ENCODE results near the gene ANO2.

ANO2 gene

DNA sequence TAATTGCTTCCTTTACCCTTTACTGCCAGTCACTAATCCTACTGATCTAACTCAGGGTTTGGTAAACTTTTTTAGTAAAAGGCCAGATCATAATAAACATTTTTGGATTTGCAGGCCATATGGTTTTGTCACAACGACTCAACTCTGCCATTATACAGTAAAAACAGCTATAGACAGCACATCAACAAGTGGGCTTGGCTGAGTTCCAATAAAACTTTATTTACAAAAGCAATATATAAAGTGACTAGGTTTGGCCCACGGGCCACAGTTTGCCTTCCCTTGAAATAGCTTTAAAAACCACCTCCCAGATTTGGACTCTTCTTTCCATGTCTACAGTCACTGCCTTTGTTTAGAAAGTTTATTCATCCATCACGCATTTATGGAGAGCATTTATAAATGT lies 366.3 kb downstream of the ANO2 start:
- no peak for DNase-seq (ENCODE audit: low read depth)

DNA sequence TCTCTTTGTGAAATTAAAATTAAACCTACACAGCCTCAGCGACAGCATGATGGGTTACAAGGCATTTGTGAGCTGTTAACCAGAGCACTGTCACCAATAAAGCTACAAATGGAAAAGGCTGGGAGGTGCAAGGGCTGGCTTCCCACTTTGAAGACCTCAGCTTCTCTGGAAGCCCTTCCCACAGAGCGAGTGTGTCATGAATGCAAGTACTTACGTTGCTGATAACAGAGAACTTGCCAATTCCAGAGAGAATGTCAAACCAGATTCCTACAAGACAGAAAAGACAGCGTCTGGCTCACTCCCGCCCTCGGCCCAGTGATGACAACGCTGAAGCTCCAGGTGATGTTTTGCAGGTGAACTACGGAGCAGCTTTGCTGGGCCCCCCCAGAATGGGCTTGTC lies 367.3 kb downstream of the ANO2 start:
- no peak for DNase-seq (ENCODE audit: low read depth)

DNA sequence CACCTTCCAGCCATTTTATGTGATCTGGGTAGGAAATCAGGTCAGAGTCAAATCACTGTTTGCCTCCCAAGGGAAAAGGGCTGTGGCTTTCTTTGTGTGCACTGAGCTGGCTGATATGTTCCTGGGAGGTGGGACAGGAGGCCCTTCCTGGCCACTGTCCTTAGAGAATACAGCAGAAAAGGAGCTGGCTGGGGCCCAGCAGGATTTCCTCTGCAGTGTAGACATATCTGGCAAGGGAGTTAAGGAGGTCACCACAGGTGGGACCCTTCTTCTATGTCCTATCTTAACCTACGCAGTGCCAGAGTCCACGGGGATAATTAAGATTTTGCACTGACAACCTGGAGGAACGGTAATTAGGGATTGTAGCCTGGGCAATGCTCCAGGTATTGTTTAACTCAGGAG lies 367.8 kb downstream of the ANO2 start:
- no peak for DNase-seq (ENCODE audit: low read depth)

DNA sequence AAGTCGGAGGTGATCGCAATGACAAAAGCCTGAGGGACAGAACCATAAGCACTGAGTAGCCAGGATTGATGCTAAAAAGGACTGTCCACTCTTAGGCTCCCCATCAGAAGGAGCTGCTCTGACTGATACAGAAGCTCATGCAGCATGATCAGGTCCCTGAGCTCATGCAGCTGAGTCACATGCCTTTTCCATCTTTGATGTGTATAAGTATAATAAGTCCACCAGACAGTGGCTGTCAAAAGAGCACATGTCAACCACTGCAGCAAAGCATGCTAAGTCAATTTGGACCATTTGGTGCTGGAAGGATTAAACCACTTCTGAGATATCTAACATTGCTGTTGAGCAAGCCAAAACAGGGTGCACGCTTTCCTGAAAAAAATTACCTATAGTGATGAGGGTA lies 369.1 kb downstream of the ANO2 start:
- DNase-seq (ENCODE audit: low read depth): no peak

DNA sequence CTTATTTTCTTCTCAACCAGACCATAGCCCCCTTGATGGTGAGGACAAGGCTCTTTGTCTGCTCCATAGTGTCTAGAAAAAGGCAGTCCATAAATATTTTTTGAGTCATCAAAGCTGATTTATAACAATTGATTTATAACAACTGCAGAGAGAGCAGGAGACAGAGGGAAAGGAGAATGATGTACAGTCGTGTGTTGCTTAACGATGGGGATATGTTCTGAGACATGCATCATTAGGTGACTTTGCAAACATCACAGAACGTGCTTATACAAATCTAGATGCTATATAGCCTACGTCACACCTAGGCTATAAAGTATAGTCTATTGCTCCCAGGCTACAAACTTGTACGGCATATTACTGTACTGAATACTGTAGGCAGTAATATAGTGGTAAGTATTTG lies 369.8 kb downstream of the ANO2 start:
- no peak for DNase-seq (ENCODE audit: low read depth)

DNA sequence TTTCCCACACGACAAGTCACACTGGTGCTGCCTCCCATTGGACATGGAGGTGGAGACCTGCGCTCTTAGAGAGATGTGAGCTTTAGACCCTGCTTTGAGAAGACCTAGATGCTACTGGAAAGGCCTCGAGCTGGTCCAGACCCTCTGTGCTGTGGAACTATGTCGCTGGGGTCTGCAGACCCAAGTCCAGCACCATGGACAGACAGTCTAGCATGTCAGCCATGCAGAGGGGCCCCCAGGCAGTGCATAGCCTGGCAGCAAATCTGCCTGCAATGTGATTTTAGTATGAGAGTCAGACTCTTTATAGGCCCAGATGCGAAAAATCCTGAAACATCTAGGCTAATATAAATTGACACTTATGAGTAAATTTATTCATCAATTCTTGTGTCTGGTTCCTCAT lies 371.7 kb downstream of the ANO2 start:
- no peak for DNase-seq (ENCODE audit: low read depth)

DNA sequence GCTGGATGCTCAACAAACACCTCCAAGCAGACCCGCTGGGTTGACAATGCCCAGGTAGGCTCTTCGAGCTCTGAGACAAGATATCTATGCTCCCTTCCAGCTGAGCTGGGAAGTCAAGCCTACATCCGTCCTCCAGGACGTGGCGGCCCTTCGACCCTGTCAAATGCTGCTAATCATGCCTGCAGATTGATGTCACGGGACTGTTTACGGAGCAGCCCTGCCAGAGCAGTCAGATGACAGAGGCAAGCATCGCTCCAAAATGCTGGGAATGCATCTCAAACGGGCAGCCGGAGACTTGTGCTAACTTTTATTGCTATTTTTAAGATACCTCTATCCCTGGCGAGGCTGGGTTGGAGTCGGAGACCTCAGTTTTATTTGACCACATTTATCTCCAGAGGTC lies 373.9 kb downstream of the ANO2 start:
- no peak for DNase-seq (ENCODE audit: low read depth)

DNA sequence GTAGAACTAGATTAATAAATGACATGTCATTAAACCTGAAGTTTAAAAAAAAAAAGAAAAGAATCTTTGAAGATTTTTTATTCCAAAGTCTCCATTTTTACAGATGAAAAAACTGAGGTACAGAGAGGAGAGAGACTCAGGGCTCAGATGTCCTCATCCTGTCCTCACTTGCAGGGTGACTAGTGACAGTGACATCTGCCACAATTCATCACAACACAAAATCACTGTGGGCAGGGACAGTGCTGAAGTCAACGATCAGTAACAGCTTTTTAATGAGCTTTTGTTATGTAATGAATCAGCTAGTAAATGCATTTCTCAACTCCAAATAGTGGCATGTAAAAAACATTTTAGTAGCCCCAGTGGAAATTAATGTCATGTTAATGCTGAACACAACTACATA lies 374.6 kb downstream of the ANO2 start:
- DNase-seq (ENCODE audit: low read depth): no peak

DNA sequence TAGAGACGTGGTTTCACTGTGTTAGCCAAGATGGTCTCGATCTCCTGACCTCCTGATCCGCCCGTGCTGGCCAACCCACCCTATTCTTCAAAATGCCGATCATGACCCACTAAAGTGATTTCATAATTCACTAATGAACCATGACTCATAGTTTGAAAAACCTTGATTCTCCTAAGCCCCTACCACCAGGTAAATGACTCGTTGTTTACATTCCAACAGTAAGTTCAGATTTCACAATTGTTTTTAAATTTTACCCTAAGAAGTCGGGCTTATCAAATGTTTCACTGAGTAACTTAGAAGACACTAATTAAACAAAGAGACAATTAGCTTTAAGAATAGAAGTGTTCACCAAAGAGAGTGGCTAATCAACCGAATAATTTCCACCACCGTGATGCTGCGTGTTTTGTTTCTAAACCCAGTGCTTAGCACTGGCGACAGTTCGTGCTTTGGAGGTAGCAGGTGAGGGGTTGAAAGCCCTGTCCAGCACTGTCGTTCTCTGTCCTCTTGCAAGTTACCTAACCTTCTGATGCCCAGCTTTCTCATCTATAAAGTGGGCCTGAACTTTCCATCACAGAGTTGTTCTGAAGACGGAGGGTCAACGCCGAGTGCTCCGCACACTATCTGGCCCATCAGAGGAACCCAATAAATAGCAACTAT lies 376.6 kb downstream of the ANO2 start:
- DNase-seq (ENCODE audit: low read depth): no peak

DNA sequence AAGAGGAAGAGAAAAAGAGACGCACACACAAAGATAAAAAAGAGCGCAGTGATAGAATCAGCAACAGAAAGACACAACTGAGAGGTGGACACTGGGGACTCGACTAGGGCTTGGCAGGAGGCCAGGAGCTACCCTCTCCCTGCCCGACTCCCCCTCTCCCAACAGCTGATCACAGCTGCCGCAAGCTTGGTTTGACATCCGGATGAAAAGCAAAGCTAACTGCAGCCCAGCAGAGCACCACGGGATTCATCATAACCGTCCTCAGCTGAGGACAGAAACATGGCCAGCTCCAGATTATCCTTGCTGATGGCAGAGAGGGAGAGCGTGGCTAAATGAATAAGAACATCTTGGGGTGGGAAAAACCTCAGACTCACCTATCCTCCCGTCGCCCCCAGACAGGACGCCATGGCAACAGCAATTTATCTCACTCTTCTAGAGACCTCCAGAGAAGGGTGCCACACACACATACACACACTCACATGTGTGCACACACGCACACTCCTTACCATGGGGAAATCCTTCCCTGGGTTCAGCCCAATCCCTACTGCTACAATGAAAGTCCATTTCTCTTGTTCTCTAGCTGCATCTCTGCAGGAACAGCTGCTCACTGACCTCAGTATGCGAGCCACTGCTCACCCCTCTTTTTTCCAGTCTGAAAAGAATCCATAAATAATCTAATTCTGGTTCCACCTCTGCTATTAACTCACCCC lies 377.9 kb downstream of the ANO2 start:
- no peak for DNase-seq (ENCODE audit: low read depth)

DNA sequence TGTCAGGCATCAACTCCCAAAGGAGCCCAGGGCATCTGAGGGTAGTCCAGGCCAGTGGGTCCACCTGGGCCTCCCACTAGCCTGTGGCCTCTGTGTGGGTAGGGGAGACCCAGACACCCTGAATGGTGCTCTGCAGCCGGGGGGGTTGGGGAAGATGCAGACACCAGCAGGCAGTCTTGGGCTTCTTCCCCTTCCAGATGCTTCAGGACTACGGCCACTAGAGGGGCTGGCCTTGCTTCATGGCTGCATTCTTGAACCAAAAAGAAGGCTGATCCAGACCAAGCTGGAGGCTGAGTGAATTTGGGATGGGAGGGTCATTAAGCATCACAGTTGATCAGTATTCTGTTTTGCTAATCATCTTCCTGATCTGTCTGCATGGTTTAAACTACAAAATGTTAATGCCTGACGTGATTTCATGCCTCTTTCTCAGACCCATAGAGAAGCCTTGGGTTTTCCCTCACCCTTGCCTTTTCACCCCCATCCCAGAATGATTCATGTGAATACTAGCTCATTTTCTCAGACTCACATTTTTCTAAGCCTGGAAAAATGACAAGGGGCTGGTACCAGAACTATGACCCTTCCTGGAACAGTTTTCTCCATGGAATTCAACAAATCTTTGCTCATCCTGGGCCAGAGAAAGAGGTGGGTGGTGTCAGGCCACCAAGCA lies 379.0 kb downstream of the ANO2 start:
- no peak for DNase-seq (ENCODE audit: low read depth)

DNA sequence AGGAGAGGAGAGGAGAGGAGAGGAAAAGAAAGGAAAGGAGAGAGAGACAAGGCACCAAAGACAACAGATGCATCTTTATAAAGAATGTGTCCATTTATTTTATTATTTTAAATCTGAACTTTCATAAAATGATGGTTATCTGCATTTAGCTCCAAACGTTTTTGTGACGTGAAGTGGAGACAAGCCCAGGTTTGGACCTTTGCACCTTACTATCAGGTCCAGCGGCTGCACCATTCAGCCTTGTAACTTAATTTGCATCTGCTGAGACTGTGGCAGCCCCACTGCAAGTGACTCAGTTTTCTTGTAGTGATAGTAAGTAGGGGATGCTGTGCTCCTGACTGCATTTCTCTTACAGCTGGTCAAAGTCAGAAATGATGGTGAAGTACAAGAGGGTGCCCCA lies 382.5 kb downstream of the ANO2 start:
- DNase-seq (ENCODE audit: low read depth): no peak

DNA sequence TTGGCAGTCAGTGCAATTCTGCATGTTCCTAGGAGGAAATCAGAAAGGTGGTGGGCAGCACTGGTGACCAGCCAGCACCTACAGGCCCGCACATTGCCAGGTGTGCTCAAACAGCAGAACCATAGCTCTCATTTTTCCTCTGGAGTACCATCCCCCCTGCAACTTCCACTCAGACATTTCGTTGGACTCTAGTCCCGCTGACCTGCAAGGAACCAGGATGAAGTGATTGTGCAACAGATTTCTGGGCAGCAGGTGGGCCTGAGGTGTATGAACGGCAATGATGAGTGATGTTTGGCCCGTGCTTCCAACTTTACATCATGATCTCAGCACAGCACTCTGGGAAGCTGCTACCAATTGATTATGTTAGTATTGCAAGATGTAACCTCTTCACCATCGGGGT lies 383.2 kb downstream of the ANO2 start:
- DNase-seq (ENCODE audit: low read depth): no peak

DNA sequence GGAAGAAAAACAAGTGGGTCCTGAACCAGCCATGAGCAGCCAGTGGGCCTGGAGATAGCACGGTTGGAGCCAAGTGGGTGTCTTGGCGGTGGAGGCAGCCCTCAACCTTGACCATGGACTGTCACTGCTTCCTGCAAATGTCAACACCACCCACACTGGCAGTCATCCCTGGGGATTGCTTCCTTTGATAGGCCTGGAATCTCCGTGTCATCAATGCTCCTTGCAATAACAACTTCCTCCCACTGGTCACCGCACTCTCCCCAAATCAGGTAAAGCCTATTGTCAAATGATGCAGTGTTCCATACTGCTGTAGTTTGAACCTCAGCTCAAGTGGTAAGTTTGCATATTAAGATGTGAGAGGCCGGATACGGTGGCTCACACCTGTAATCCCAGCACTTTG lies 384.0 kb downstream of the ANO2 start:
- no peak for DNase-seq (ENCODE audit: low read depth)

DNA sequence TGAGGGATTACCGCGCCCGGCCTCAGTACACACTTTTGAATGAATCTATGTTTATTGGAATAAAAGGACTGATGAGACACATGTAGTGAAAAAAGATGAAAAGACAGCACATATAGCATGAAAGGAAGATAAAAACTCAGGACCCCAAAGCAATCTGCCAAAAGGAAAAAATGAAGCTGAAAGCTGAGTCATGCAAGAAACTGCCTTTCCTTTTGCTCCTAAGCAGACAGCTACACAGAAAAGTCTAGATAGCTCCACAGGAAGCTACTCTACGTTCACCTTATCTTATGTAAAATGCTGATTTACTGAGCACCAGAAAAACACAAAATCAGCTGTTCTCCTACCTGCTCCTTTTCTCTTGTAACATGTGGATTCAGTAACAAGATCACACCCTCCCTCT lies 384.8 kb downstream of the ANO2 start:
- DNase-seq (ENCODE audit: low read depth): no peak

DNA sequence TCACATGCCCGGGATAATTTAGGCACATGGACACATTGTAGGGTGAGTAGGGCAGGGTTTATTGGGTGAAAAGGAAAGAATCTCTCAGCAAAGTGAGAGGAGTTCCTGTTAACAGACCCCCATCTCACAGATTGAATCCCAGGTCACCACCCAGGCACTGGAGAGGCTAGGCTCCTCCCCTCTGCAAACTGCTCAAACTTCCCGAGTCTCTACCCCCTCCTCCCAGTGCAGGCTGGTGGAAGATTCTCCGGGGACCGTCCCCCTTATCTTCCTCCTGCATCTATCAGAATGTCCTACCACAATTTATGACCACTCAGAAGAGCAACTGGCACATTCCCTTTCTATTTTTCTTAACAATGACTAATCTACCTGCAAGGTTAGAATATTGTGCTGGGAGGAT lies 387.2 kb downstream of the ANO2 start:
- DNase-seq (ENCODE audit: low read depth): no peak

DNA sequence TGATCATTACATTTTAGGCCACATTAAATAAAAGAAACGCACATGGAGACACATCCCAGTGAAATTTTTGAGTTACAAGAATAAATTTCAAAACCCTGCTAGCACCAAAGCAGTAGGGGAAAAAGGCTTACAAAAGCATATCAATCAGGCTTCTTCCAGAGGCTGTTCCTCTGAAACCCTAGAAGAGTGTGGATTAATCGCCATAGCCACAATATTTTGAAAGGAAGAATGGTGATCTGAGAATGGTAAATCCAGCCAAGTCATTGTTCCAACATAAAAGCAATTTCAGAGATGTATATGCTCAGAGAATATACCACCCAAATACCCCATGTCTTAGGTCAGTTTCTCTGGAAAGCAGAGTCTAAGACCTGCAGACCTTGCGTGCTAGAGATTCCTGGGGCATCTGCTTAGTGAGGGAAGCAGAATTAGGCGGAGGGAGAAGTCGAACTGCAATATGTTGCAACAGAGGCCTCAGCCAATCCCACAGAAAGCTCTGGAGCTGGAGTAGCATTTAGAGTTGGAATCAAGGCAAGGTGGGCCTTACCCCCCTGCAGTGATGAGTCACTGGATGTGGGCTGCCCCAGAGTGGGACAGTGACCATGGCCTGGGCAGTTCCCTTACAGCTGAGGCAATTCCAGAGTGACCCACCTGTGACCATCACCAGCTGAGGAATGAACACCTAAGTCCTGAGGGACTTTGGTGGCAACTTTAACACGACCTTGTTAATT lies 387.9 kb downstream of the ANO2 start:
- DNase-seq (ENCODE audit: low read depth): no peak

DNA sequence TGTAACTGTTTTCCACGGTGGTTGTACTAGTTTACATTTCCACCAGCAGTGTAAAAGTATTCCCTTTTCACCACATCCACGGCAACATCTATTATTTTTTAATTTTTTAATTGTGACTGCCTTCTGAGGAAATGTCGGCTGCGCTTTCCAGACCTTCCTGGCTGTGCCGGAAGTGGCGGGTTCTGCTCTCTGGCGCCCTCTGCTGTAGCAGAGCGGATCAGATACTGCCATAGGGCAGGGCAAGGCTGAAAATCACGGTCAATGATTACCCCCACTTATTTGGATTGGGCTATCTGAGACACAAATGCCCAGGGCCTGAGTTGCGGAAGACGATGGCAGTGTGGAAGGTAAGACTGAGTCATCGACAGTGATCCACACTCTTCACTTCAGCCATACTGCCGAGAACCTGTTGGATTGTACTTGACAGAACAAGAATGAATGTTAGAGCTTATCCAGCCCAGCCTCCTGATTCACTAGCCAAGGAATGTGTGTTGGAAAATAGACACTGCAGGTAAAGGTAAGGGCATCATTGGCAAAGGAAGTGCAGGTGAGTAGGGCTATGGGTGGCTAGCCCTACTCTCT lies 388.9 kb downstream of the ANO2 start:
- no peak for DNase-seq (ENCODE audit: low read depth)

DNA sequence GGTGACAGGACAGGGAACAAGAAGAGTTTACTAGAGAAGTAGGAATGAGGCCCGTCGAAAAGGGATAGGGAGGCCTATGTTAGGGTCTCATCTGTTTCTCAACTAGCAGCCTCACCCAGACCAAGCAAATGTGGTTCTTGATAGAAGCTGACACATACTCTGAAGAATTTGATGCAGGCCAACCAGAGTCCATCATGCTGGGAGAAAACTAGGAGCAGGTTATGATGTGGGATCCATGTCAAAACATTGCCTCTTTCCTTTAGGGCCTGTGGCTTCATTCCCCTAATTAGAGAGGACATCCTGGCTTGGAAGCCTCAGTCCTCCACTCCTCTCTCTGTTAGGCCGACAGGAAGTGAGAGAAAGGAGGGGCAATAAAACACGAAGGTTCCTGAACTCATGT lies 390.3 kb downstream of the ANO2 start:
- no peak for DNase-seq (ENCODE audit: low read depth)

DNA sequence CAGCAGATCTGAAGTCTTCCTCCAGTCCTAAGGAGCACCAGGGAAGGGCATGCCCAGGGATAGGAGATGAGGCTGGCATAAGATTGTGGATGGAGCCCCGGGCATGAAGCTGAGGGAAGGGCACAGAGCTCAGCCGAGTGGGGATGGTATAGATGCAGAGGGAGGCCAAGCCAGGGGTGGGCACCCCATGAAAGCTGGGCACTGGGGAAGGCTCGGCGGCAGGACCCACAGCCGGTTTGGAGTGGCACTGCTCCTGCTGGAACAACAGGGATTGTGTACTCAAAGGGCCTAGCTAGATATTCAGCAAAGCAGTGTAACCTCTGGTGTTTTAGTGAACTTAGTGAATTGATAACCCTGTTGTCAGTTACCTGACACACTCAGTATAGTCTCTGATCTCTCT lies 396.0 kb downstream of the ANO2 start:
- no peak for DNase-seq (ENCODE audit: low read depth)

DNA sequence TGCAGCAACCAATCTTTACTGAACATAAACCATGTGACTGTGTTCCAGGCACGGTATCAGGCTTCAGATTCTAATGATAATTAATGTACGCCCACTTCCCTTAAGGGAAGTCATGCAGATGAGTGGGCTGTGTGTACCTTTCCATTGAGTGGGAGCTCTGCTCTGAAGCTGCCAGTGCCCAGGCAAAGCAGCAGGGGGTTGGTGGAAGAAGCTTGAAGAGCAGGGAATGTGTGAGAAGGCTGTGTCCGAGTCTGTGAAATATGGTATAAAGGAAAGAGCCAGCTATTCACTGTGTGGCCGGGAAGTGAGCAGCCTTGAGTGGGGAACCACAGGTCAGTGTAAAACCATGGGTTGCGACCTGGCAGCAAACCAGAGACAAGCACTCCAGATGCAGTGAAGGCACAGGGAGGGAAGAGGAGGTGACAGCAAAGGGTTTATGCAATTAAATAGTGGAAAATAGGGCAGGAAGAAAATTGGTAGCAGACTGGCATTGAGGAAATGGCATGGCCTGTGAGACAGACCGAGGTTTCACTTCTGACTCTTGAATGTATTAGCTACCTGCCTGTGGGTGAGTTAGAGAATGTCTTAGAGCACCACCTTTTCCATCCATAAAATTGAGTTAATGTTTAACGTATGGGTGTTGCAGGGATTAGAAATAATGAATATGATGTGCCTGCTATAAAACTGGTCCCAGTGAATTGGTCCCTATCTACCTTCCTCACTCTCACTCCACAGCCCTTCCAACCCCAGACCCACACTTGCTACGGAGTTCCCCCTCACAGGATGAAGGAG lies 396.7 kb downstream of the ANO2 start:
- DNase-seq (ENCODE audit: low read depth): no peak

DNA sequence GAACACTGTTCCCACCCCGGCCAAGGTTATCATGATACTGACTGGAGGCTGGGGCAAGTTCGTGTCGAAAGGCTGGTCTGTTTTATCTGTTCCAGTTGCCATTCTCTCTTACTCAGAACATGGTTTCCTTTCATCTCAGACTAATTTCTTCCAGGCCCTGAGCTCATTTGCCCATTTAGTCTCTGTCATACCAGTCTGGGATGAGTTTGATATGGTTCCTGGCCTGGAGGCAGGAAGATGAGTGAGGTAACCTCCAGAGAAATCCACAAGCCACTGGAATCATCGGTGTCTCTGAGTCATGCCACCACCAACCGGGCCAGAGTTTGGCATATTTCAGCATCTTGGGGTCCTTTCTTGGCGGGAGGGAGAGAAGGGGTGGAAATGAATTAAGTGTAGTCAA lies 398.4 kb downstream of the ANO2 start:
- no peak for DNase-seq (ENCODE audit: low read depth)
